Spleen (tissue), 7 donors: ENCODE measurements around the gene ACACB.

Experiments used
- POLR2A ChIP-seq, 3 donors: fragments of 450-650 bp; IDR thresholded peaks; one replicate each; pipeline ENCODE4 v1.5.1; 2017; ENCODE audit warnings: antibody characterized with exemption in 3 of 3, mild to moderate bottlenecking in 1 of 3
- TF ChIP-seq, protein P1 (sequence below), 11 experiments: fragments of 200-600 bp in 7 of 11; fragments of 450-650 bp in 4 of 11; sonication (generic) in 4 of 11; IDR thresholded peaks in 8 of 11; conservative IDR thresholded peaks in 3 of 11; 1 replicate in 7 of 11; 2 replicates in 4 of 11; pipeline versions ENCODE4 v1.4.0 to v1.8.0; 2016 to 2021; ENCODE audit warnings: antibody characterized with exemption in 11 of 11, inconsistent platforms in 4 of 11, mild to moderate bottlenecking in 1 of 11
- donor health status: DM: no; HTN: no; CAD: no; lungs with moderate emphysema.
- donor health status: DM: no; HTN: no; CAD: no.
- donor health status: DM: no; HTN: no; CAD: no.

DNA sequence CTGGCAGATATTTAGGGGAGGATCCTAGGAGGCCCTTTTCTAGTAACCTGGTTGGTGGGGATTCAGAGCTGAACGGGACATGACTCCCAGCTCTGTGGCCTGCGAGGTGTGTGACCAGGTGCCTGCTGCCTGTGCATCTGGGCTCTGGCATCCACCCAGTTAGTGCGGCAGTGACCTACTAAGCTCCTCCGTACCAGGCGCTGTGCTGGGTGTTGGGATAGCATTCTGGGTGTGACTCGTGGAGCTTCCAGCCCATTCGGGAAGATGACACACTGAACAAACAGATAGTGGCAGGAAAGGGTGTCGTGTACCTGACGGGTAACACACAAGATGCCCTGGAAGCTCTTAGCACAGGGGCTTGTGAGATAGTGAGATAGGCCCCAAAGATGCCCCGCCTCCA is 80.9 kb downstream of the ACACB start:
- TF ChIP-seq, protein P1, sequence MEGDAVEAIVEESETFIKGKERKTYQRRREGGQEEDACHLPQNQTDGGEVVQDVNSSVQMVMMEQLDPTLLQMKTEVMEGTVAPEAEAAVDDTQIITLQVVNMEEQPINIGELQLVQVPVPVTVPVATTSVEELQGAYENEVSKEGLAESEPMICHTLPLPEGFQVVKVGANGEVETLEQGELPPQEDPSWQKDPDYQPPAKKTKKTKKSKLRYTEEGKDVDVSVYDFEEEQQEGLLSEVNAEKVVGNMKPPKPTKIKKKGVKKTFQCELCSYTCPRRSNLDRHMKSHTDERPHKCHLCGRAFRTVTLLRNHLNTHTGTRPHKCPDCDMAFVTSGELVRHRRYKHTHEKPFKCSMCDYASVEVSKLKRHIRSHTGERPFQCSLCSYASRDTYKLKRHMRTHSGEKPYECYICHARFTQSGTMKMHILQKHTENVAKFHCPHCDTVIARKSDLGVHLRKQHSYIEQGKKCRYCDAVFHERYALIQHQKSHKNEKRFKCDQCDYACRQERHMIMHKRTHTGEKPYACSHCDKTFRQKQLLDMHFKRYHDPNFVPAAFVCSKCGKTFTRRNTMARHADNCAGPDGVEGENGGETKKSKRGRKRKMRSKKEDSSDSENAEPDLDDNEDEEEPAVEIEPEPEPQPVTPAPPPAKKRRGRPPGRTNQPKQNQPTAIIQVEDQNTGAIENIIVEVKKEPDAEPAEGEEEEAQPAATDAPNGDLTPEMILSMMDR (IDR thresholded peaks at IDR 0.05 in 8 of 11, conservative IDR thresholded peaks at IDR 0.05 in 3 of 11), result no peak
- no peak for TF ChIP-seq POLR2A (IDR thresholded peaks at IDR 0.05)
